Measurements from ENCODE around the gene IGSF10. TPM values are rescaled to one million over a fixed set of nuclear protein-coding genes. Genes with fewer than 3 reads are reported as not detected.

Gene IGSF10
- total and polyA plus RNA-seq, 4 donors: 0.24 to 1.6 (median 0.73) TPM

DNA sequence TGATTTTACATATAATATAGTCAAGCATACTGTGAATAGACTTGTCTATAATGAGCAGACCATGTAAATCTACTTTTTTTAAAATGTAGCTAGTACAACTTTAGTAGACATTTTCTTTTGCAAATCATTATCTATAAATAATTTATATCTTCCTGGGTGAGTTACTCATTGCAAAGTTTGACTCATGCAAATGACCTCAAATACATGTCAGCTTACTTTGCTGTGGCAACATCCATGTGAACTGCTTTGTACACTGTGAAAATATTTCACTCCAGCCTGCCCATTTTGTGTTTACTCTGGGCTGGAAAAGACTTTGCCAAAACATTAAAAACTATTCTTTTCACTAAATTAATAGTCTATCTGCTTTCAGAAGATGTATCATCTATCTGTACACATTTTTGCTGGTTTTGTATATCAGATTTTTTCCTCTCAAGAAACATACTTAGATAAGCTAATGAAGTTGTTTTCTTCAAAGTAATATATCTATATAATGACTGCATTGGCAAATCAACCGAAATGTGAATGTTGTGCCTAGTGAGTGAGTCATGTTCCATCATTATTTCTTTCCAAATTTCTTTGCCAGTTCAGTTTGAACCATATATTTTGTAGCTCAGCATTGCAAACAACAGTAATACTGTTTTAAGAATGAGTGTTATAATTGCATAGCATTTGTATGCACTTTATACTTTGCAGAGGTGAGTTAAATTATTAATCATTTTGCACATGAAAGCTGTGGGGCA is 26.5 kb downstream of the IGSF10 start:
- Histone ChIP-seq H3K27ac (ENCODE audit: low read depth in 1 of 2, low read length in 2 of 2) (no peak overlapping the region), H3K36me3 (ENCODE audit: control insufficient read depth in 4 of 4, insufficient read depth in 3 of 4, low read depth in 1 of 4, low read length in 3 of 4) (no peaks in the 10 kb centered on the region), H3K9ac (ENCODE audit: low read depth in 1 of 2, low read length in 2 of 2) (no peak overlapping the region), H3K4me1 (ENCODE audit: control insufficient read depth in 4 of 4, insufficient read depth in 4 of 4, low read length in 3 of 4) (peaks cover 0 to 6% (median 0%) of the 10 kb centered on the region in 4 donors), H3K9me3 (ENCODE audit: control insufficient read depth in 4 of 4, low read length in 3 of 4) (no peaks in the 10 kb centered on the region), H3K27me3 (ENCODE audit: control insufficient read depth in 4 of 4, insufficient read depth in 4 of 4, low read length in 3 of 4) (no peaks in the 10 kb centered on the region), H3K4me3 (ENCODE audit: low read depth in 1 of 3, low read length in 3 of 3) (no peak overlapping the region)
- WGBS: 51% methylated on average over 1 of the region's 1 CpG
- DNase-seq (ENCODE audit: low spot score): no peak
- TF ChIP-seq, protein P1, sequence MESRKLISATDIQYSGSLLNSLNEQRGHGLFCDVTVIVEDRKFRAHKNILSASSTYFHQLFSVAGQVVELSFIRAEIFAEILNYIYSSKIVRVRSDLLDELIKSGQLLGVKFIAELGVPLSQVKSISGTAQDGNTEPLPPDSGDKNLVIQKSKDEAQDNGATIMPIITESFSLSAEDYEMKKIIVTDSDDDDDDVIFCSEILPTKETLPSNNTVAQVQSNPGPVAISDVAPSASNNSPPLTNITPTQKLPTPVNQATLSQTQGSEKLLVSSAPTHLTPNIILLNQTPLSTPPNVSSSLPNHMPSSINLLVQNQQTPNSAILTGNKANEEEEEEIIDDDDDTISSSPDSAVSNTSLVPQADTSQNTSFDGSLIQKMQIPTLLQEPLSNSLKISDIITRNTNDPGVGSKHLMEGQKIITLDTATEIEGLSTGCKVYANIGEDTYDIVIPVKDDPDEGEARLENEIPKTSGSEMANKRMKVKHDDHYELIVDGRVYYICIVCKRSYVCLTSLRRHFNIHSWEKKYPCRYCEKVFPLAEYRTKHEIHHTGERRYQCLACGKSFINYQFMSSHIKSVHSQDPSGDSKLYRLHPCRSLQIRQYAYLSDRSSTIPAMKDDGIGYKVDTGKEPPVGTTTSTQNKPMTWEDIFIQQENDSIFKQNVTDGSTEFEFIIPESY (IDR thresholded peaks at IDR 0.05): no peak
- TF ChIP-seq SP1 (IDR thresholded peaks at IDR 0.05): peak; percentile 20
- TF ChIP-seq RXRA (IDR thresholded peaks at IDR 0.05): peak; percentile 45 to 53
- peak; percentile 62 for TF ChIP-seq FOXA2 (IDR thresholded peaks at IDR 0.05)
- TF ChIP-seq HNF4A (conservative IDR thresholded peaks at IDR 0.05): peak in 1 of 2 donors; percentile 28
- TF ChIP-seq, protein P2, sequence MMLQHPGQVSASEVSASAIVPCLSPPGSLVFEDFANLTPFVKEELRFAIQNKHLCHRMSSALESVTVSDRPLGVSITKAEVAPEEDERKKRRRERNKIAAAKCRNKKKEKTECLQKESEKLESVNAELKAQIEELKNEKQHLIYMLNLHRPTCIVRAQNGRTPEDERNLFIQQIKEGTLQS (IDR thresholded peaks at IDR 0.05): peak; percentile 61
- TF ChIP-seq EGR1 (IDR thresholded peaks at IDR 0.05; ENCODE audit: low read depth in 2 of 2): no peak
- TF ChIP-seq TAF1 (conservative IDR thresholded peaks at IDR 0.05): no peak
- TF ChIP-seq FOXA1 (IDR thresholded peaks at IDR 0.05): no peak
- TF ChIP-seq YY1 (IDR thresholded peaks at IDR 0.05): no peak
- no peak for TF ChIP-seq NR2F2 (IDR thresholded peaks at IDR 0.05)
- TF ChIP-seq JUND (IDR thresholded peaks at IDR 0.05): peak; percentile 31 to 52
- TF ChIP-seq, protein P3, sequence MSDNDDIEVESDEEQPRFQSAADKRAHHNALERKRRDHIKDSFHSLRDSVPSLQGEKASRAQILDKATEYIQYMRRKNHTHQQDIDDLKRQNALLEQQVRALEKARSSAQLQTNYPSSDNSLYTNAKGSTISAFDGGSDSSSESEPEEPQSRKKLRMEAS (IDR thresholded peaks at IDR 0.05): peak; percentile 10
- no peak for TF ChIP-seq GABPA (IDR thresholded peaks at IDR 0.05 in 1 of 2, conservative IDR thresholded peaks at IDR 0.05 in 1 of 2)
- no peak for TF ChIP-seq HNF4G (IDR thresholded peaks at IDR 0.05)
- TF ChIP-seq, protein P4, sequence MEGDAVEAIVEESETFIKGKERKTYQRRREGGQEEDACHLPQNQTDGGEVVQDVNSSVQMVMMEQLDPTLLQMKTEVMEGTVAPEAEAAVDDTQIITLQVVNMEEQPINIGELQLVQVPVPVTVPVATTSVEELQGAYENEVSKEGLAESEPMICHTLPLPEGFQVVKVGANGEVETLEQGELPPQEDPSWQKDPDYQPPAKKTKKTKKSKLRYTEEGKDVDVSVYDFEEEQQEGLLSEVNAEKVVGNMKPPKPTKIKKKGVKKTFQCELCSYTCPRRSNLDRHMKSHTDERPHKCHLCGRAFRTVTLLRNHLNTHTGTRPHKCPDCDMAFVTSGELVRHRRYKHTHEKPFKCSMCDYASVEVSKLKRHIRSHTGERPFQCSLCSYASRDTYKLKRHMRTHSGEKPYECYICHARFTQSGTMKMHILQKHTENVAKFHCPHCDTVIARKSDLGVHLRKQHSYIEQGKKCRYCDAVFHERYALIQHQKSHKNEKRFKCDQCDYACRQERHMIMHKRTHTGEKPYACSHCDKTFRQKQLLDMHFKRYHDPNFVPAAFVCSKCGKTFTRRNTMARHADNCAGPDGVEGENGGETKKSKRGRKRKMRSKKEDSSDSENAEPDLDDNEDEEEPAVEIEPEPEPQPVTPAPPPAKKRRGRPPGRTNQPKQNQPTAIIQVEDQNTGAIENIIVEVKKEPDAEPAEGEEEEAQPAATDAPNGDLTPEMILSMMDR (IDR thresholded peaks at IDR 0.05; ENCODE audit: low read depth, low read length, missing input control): no peak
- TF ChIP-seq, protein P5, sequence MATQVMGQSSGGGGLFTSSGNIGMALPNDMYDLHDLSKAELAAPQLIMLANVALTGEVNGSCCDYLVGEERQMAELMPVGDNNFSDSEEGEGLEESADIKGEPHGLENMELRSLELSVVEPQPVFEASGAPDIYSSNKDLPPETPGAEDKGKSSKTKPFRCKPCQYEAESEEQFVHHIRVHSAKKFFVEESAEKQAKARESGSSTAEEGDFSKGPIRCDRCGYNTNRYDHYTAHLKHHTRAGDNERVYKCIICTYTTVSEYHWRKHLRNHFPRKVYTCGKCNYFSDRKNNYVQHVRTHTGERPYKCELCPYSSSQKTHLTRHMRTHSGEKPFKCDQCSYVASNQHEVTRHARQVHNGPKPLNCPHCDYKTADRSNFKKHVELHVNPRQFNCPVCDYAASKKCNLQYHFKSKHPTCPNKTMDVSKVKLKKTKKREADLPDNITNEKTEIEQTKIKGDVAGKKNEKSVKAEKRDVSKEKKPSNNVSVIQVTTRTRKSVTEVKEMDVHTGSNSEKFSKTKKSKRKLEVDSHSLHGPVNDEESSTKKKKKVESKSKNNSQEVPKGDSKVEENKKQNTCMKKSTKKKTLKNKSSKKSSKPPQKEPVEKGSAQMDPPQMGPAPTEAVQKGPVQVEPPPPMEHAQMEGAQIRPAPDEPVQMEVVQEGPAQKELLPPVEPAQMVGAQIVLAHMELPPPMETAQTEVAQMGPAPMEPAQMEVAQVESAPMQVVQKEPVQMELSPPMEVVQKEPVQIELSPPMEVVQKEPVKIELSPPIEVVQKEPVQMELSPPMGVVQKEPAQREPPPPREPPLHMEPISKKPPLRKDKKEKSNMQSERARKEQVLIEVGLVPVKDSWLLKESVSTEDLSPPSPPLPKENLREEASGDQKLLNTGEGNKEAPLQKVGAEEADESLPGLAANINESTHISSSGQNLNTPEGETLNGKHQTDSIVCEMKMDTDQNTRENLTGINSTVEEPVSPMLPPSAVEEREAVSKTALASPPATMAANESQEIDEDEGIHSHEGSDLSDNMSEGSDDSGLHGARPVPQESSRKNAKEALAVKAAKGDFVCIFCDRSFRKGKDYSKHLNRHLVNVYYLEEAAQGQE (IDR thresholded peaks at IDR 0.05): no peak
- TF ChIP-seq RAD21 (IDR thresholded peaks at IDR 0.05): no peak
